Panc1 (cell line): ENCODE measurements around the gene VTI1A. TPM values are rescaled to one million over a fixed set of nuclear protein-coding genes. Genes with fewer than 3 reads are reported as not detected.

Experiments
- ATAC-seq: fragments of 200-7000 bp; cut with Tn5 transposase; 2 replicates; pipeline ENCODE4 v1.9.1; 2020; ENCODE audit warnings: mild to moderate bottlenecking, moderate library complexity
- BruUV-seq: library from RNA; stranded (reverse); fragments of 400-500 nt; replicated peaks from 2 replicates; lab custom pipeline; 2021; lab: Mats Ljungman, UMichigan
- CTCF ChIA-PET: fragments of 300-600 bp; sonication (Branson Sonifier 250); formaldehyde crosslinking; loops from one replicate; lab custom pipeline; 2022; ENCODE audit warnings: antibody characterized with exemption; lab: Charles Lee
- POLR2A ChIA-PET: fragments of 300-600 bp; sonication (Branson Sonifier 250); formaldehyde crosslinking; loops from one replicate; lab custom pipeline; 2022; ENCODE audit warnings: antibody characterized with exemption; lab: Charles Lee
- DNase-seq: peaks from one replicate; pipeline ENCODE4 v3.0.0-alpha.2; 2010; ENCODE audit warnings: low read depth, low spot score
- H3K27ac ChIP-seq: 2 replicates; pipeline ENCODE4 v1.5.1; 2011; ENCODE audit warnings: mild to moderate bottlenecking, low read length, inconsistent platforms
- H3K27me3 ChIP-seq: fragments of 200-500 bp; sonication (Bioruptor generic); 2 replicates; pipeline ENCODE4 v1.6.0; 2014; ENCODE audit warnings: low read length, inconsistent platforms; ENCODE audit not compliant: control insufficient read depth, insufficient read depth
- H3K36me3 ChIP-seq: fragments of 200-500 bp; sonication (Bioruptor generic); 2 replicates; pipeline ENCODE4 v1.5.1; 2014; ENCODE audit warnings: inconsistent platforms, mild to moderate bottlenecking, low read length, moderate library complexity; ENCODE audit not compliant: control insufficient read depth, insufficient read depth
- H3K4me1 ChIP-seq: 2 replicates; pipeline ENCODE4 v1.5.1; 2011; ENCODE audit warnings: inconsistent platforms, mild to moderate bottlenecking, low read length, moderate library complexity; ENCODE audit not compliant: control insufficient read depth, insufficient read depth
- H3K4me3 ChIP-seq, 2 experiments: 2 replicates each; pipeline ENCODE4 v1.5.1; 2011 to 2012; ENCODE audit warnings: low read depth in 2 of 2, low read length in 2 of 2, mild to moderate bottlenecking in 2 of 2, inconsistent platforms in 1 of 2, moderate library complexity in 1 of 2
- H3K9me3 ChIP-seq: fragments of 200-500 bp; sonication (Bioruptor generic); 2 replicates; pipeline ENCODE4 v1.5.1; 2014; ENCODE audit warnings: low read depth, mild to moderate bottlenecking, inconsistent platforms, low read length, moderate library complexity; ENCODE audit not compliant: control insufficient read depth, insufficient read depth
- CTCF ChIP-seq: fragments of 450-650 bp; IDR thresholded peaks from 2 replicates; pipeline ENCODE4 v1.5.1; 2017; ENCODE audit warnings: mild to moderate bottlenecking
- POLR2AphosphoS5 ChIP-seq: IDR thresholded peaks from 2 replicates; pipeline ENCODE4 v1.6.1; 2012; ENCODE audit warnings: mild to moderate bottlenecking, low read depth, low read length, moderate library complexity
- REST ChIP-seq, 2 experiments: IDR thresholded peaks; 2 replicates each; pipeline ENCODE4 v1.6.1; 2011 to 2012; ENCODE audit warnings: low read depth in 2 of 2, control low read depth in 1 of 2, low read length in 1 of 2, mild to moderate bottlenecking in 1 of 2, moderate library complexity in 1 of 2; ENCODE audit not compliant: insufficient read depth in 1 of 2
- SIN3A ChIP-seq: IDR thresholded peaks from 2 replicates; pipeline ENCODE4 v1.6.1; 2012; ENCODE audit warnings: low read depth, mild to moderate bottlenecking, low read length, moderate library complexity, borderline replicate concordance; ENCODE audit not compliant: insufficient read depth
- TCF7L2 ChIP-seq: IDR thresholded peaks from 2 replicates; pipeline ENCODE4 v1.6.1; 2011; ENCODE audit warnings: mild to moderate bottlenecking, low read depth, low read length, inconsistent platforms
- in situ Hi-C: cut with HindIII; loops from 2 replicates; pipeline ENCODE4 v1.10.0; 2016; ENCODE audit warnings: low sequenced_read_pairs, low pct_unique_long_range_greater_than_20kb
- intact Hi-C: fragments of 100-400 bp; cut with micrococcal nuclease; formaldehyde crosslinking; loops from one replicate; pipeline ENCODE4 v1.10.0; 2022; ENCODE audit not compliant: unreplicated experiment
- total RNA-seq: library from RNA; stranded (reverse); gene quantifications from one replicate; pipeline ENCODE4 v1.2.1, GENCODE V29; 2021; ENCODE audit not compliant: unreplicated experiment

Gene VTI1A
- total RNA-seq, 1 experiment from 2014 or later, result 36.3 TPM

DNA sequence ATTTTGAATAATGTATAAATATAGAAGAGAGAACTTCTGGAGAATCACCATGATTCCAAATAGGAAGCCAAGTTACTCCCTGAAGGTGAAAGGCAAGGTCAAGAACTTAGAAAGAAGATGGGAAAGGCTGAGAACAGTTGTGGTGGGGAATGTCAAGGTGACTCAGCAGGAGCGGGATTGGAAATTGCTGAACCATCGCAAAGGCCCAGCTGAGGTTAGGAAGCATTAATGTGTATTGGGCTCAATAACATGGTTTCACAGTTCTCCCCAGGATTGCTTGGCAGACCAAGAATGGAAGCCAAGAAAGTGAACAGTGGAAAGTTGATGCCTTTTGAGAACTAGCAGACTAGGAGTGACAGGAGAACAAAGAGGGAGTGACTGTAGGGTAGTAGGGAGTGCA is 133.3 kb downstream of the VTI1A start:
- Histone ChIP-seq H3K36me3 (no peaks in the 10 kb centered on the region), H3K4me3 (no peak overlapping the region), H3K27me3 (no peaks in the 10 kb centered on the region), H3K27ac (no peak overlapping the region), H3K9me3 (no peaks in the 10 kb centered on the region), H3K4me1 (no peaks in the 10 kb centered on the region)
- BruUV-seq, result no TSS peak
- DNase-seq (no peak), ATAC-seq (no peak)
- POLR2A ChIA-PET, result no interaction called here
- TF ChIP-seq CTCF, result no peak
- TF ChIP-seq POLR2AphosphoS5, result no peak
- no peak for TF ChIP-seq TCF7L2
- TF ChIP-seq REST (IDR thresholded peaks at IDR 0.05; ENCODE audit: insufficient read depth in 1 of 2, low read depth in 2 of 2, low read length in 1 of 2), result no peak
- no peak for TF ChIP-seq SIN3A
- in situ Hi-C loops (no loop called here), intact Hi-C loops (no loop called here)
- CTCF ChIA-PET, result no interaction called here

DNA sequence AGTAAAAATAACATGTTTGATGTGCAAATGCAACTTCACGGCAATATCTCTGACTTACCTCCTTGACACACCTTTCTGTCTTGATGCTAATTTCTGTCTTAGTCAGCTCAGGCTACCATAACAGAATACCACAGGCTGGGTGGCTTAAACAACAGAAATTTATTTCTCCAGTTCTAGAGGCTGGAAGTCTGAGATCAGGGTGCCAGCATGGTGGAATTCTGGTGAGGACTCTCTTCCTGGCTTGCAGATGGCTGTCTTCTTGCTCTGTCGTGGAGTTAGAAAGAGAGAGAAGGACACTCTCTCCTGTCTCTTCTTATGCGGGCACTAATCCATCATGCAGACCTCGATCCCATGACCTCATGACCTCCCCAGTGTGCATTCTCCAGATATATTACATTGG is 134.9 kb downstream of the VTI1A start:
- Histone ChIP-seq H3K27ac (no peak overlapping the region), H3K9me3 (no peaks in the 10 kb centered on the region), H3K4me3 (no peak overlapping the region), H3K27me3 (no peaks in the 10 kb centered on the region), H3K4me1 (no peaks in the 10 kb centered on the region), H3K36me3 (no peaks in the 10 kb centered on the region)
- CTCF ChIA-PET, result no interaction called here
- POLR2A ChIA-PET, result no interaction called here
- intact Hi-C loops (no loop called here), in situ Hi-C loops (no loop called here)
- DNase-seq, result no peak
- ATAC-seq, result no peak
- no peak for TF ChIP-seq CTCF
- no peak for TF ChIP-seq SIN3A
- no peak for TF ChIP-seq REST (IDR thresholded peaks at IDR 0.05; ENCODE audit: insufficient read depth in 1 of 2, low read depth in 2 of 2, low read length in 1 of 2)
- no peak for TF ChIP-seq POLR2AphosphoS5
- TF ChIP-seq TCF7L2, result no peak
- BruUV-seq, result no TSS peak
